ENCODE results near the gene EHD4. TPM values are rescaled to one million over a fixed set of nuclear protein-coding genes. Genes with fewer than 3 reads are reported as not detected.

EHD4 gene
- polyA plus RNA-seq, 1 donor (not counting 4 experiments of a cell fraction or from before 2014, with no cell fraction given) = 31.5 TPM

DNA sequence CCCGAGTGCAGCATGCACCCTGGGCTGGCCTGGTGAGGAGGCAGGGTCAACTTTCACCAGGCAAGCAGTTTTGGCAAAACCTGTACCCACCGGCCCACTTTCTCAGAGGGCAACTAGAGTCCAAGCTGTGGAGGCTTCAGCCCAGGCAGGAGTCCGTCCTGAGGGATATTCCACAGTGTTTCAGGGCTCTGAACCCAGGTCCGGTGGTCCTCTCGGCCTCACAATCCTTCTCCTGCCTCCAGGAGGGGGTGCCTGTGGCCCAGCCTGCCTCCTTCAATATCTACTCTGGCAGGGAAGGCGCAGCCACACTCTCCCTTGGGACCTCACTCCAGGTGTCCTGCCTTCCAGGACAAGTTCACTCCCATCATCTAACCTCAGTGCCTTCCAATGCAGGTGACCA lies 44.6 kb upstream of the EHD4 start:
- H4K20me1 ChIP-seq (ENCODE audit: control insufficient read depth, extremely low read depth, insufficient read depth, low read length) = no peaks in the 10 kb centered on the region
- no peak overlapping the region for H2AFZ ChIP-seq (ENCODE audit: control insufficient read depth, low read length)
- no peak overlapping the region for H3K4me2 ChIP-seq (ENCODE audit: control insufficient read depth, extremely low read depth, insufficient read depth, low read depth, low read length)
- H3K27ac ChIP-seq (ENCODE audit: control insufficient read depth, insufficient read depth, low read length) = no peak overlapping the region
- TF ChIP-seq, protein P1, sequence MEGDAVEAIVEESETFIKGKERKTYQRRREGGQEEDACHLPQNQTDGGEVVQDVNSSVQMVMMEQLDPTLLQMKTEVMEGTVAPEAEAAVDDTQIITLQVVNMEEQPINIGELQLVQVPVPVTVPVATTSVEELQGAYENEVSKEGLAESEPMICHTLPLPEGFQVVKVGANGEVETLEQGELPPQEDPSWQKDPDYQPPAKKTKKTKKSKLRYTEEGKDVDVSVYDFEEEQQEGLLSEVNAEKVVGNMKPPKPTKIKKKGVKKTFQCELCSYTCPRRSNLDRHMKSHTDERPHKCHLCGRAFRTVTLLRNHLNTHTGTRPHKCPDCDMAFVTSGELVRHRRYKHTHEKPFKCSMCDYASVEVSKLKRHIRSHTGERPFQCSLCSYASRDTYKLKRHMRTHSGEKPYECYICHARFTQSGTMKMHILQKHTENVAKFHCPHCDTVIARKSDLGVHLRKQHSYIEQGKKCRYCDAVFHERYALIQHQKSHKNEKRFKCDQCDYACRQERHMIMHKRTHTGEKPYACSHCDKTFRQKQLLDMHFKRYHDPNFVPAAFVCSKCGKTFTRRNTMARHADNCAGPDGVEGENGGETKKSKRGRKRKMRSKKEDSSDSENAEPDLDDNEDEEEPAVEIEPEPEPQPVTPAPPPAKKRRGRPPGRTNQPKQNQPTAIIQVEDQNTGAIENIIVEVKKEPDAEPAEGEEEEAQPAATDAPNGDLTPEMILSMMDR (optimal IDR thresholded peaks at IDR 0.05 in 1 of 3, IDR thresholded peaks at IDR 0.05 in 1 of 3, conservative IDR thresholded peaks at IDR 0.05 in 1 of 3; ENCODE audit: extremely low read depth in 1 of 3, insufficient read depth in 2 of 3, low read length in 3 of 3) = no peak
- no peak for TF ChIP-seq EZH2 (IDR thresholded peaks at IDR 0.05; ENCODE audit: low read length)
- H3K9me3 ChIP-seq (ENCODE audit: control insufficient read depth, low read depth, low read length) = no peaks in the 10 kb centered on the region
- FAIRE-seq (no peak), DNase-seq (ENCODE audit: low read depth, low spot score) (no peak)
- H3K4me3 ChIP-seq (ENCODE audit: control insufficient read depth in 2 of 3, extremely low read depth in 1 of 3, insufficient read depth in 2 of 3, low read depth in 1 of 3, low read length in 3 of 3) = no peak overlapping the region
- peaks cover 5% of the 10 kb centered on the region for H3K27me3 ChIP-seq (ENCODE audit: control insufficient read depth, extremely low read depth, insufficient read depth, low read length)
- dilution Hi-C loops (cut with MboI; ENCODE audit: extremely low pct_ligation_motif_present, low sequenced_read_pairs) = no loop called here
- H3K36me3 ChIP-seq (ENCODE audit: control insufficient read depth in 2 of 2, extremely low read depth in 1 of 2, insufficient read depth in 2 of 2, low read length in 2 of 2) = no peaks in the 10 kb centered on the region
- H3K9me1 ChIP-seq (ENCODE audit: control insufficient read depth, extremely low read depth, insufficient read depth, low read length) = no peaks in the 10 kb centered on the region
- no peaks in the 10 kb centered on the region for H3K79me2 ChIP-seq (ENCODE audit: control insufficient read depth, insufficient read depth, low read length)
- no peak overlapping the region for H3K9ac ChIP-seq (ENCODE audit: control insufficient read depth, extremely low read depth, insufficient read depth, low read length)
- peaks cover 12% of the 10 kb centered on the region for H3K4me1 ChIP-seq (ENCODE audit: control insufficient read depth, extremely low read depth, insufficient read depth, low read length)

DNA sequence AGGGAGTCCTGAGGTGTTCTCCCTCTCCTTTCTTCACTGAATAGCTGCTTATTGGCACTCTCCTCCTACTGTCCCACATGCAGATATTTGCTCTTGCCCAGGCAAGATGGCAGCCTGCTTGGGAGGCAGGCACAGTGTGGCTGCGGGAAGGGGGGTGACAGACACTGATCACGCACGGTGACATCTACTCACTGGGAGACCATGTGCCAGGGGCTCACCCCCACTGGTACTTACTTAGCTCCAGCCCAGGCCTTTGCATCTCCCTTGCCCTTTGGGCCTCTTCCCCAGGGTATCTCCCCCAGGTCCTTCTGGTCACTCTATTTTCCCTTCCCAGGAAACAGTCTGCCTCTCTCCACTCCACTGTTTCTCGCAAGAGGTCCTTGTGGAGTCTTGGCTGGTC lies 42.0 kb upstream of the EHD4 start:
- no peak for FAIRE-seq
- no peak for TF ChIP-seq EZH2 (IDR thresholded peaks at IDR 0.05; ENCODE audit: low read length)
- TF ChIP-seq, protein P1 (optimal IDR thresholded peaks at IDR 0.05 in 1 of 3, IDR thresholded peaks at IDR 0.05 in 1 of 3, conservative IDR thresholded peaks at IDR 0.05 in 1 of 3; ENCODE audit: extremely low read depth in 1 of 3, insufficient read depth in 2 of 3, low read length in 3 of 3) = no peak
- dilution Hi-C loops (cut with MboI; ENCODE audit: extremely low pct_ligation_motif_present, low sequenced_read_pairs) = no loop called here

More for the DNA sequence above, 42.0 kb upstream of the EHD4 start:
- Histone ChIP-seq H3K4me1 (ENCODE audit: control insufficient read depth, extremely low read depth, insufficient read depth, low read length) (peaks cover 16% of the 10 kb centered on the region), H3K79me2 (ENCODE audit: control insufficient read depth, insufficient read depth, low read length) (no peaks in the 10 kb centered on the region), H3K4me2 (ENCODE audit: control insufficient read depth, extremely low read depth, insufficient read depth, low read depth, low read length) (no peak overlapping the region), H3K36me3 (ENCODE audit: control insufficient read depth in 2 of 2, extremely low read depth in 1 of 2, insufficient read depth in 2 of 2, low read length in 2 of 2) (no peaks in the 10 kb centered on the region), H2AFZ (ENCODE audit: control insufficient read depth, low read length) (no peak overlapping the region), H3K9me1 (ENCODE audit: control insufficient read depth, extremely low read depth, insufficient read depth, low read length) (no peaks in the 10 kb centered on the region), H4K20me1 (ENCODE audit: control insufficient read depth, extremely low read depth, insufficient read depth, low read length) (peaks cover 3% of the 10 kb centered on the region), H3K27ac (ENCODE audit: control insufficient read depth, insufficient read depth, low read length) (no peak overlapping the region), H3K9ac (ENCODE audit: control insufficient read depth, extremely low read depth, insufficient read depth, low read length) (no peak overlapping the region), H3K4me3 (ENCODE audit: control insufficient read depth in 2 of 3, extremely low read depth in 1 of 3, insufficient read depth in 2 of 3, low read depth in 1 of 3, low read length in 3 of 3) (no peak overlapping the region), H3K9me3 (ENCODE audit: control insufficient read depth, low read depth, low read length) (no peaks in the 10 kb centered on the region), H3K27me3 (ENCODE audit: control insufficient read depth, extremely low read depth, insufficient read depth, low read length) (peaks cover 5% of the 10 kb centered on the region)
- no peak for DNase-seq (ENCODE audit: low read depth, low spot score)
